T-helper 17 cell (primary cell): ENCODE measurements around the gene ADH1B. TPM values are rescaled to one million over a fixed set of nuclear protein-coding genes. Genes with fewer than 3 reads are reported as not detected.

ENCODE experiments used
- ATAC-seq: fragments of 150-1000 bp; cut with Tn5 transposase; 2 replicates; pipeline ENCODE4 v1.10.0; 2021; ENCODE audit warnings: mild to moderate bottlenecking, moderate library complexity
- DNase-seq, 3 donors: peaks; one replicate each; pipeline versions ENCODE4 v3.0.0 to v3.0.0-alpha.2; 2020 to 2021
- H3K9me3 ChIP-seq: one replicate; pipeline ENCODE4 v1.7.0; 2013; ENCODE audit warnings: low read length, mild to moderate bottlenecking; ENCODE audit not compliant: control insufficient read depth, poor library complexity, severe bottlenecking
- H3K27ac Mint-ChIP-seq: one replicate; pipeline ENCODE4 v1.8.0; 2022; ENCODE audit warnings: mild to moderate bottlenecking, moderate library complexity, mixed read lengths
- H3K27me3 Mint-ChIP-seq: one replicate; pipeline ENCODE4 v1.8.0; 2022; ENCODE audit warnings: mixed read lengths
- H3K36me3 Mint-ChIP-seq: one replicate; pipeline ENCODE4 v1.8.0; 2022; ENCODE audit warnings: low read depth, mixed read lengths
- H3K4me1 Mint-ChIP-seq: one replicate; pipeline ENCODE4 v1.8.0; 2022; ENCODE audit warnings: mild to moderate bottlenecking, mixed read lengths
- H3K4me3 Mint-ChIP-seq: one replicate; pipeline ENCODE4 v1.8.0; 2022; ENCODE audit warnings: mild to moderate bottlenecking, moderate library complexity, mixed read lengths
- total RNA-seq, 4 donors: library from RNA in 2 of 4; stranded (reverse) in 2 of 4; gene quantifications; one replicate each; pipeline ENCODE4 v1.2.3 and lab custom pipeline; 2022 to 2026

The ADH1B gene
- total RNA-seq, 2 donors from 2014 or later = not detected

GRCh38 chr4:99310389-99310788, 10.8 kb downstream of the ADH1B start:
- H3K9me3 ChIP-seq = no peaks in the 10 kb centered on the region
- Mint-ChIP-seq H3K36me3 (no peaks in the 10 kb centered on the region), H3K27me3 (peaks cover 20% of the 10 kb centered on the region), H3K4me1 (no peaks in the 10 kb centered on the region), H3K4me3 (no peak overlapping the region), H3K27ac (no peak overlapping the region)
- ATAC-seq (no peak), DNase-seq (no peak)

DNA sequence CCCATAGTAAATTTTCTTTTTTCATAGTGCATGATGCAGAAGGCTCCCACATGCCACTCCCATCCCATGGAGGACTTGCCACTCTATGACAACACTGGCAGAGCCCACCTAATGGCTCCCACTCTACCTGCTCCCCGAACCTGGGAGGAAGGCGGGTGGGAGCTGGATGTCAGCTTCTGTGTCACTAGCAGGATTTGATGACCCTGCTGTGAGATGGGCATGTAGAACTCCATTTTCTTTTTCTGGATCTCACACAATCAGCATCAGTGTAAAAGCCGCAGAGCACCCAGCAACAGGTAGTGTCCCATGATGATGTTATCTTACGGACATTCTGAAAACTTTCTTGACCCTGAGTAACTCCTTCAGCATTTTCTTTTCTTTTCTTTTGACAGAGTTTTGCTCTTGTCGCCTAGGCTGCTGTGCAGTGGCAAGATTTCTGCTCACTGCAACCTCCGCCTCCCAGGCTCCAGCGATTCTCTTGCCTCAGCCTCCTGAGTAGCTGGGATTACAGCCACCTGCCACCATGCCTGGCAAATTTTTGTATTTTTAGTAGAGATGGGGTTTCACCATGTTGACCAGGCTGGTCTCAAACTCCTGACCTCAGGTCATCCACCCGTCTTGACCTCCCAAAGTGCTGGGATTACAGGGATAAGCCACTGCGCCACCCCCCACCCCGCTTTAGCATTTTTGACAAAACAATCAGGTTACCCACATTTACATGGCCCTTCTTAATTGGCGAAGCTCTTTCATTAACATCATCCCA, 15.4 kb downstream of the ADH1B start:
- no peaks in the 10 kb centered on the region for H3K36me3 Mint-ChIP-seq
- H3K27me3 Mint-ChIP-seq = peaks cover 15% of the 10 kb centered on the region
- H3K9me3 ChIP-seq = no peaks in the 10 kb centered on the region
- ATAC-seq (no peak), DNase-seq (no peak)
- no peak overlapping the region for H3K27ac Mint-ChIP-seq
- no peaks in the 10 kb centered on the region for H3K4me1 Mint-ChIP-seq
- no peak overlapping the region for H3K4me3 Mint-ChIP-seq

DNA sequence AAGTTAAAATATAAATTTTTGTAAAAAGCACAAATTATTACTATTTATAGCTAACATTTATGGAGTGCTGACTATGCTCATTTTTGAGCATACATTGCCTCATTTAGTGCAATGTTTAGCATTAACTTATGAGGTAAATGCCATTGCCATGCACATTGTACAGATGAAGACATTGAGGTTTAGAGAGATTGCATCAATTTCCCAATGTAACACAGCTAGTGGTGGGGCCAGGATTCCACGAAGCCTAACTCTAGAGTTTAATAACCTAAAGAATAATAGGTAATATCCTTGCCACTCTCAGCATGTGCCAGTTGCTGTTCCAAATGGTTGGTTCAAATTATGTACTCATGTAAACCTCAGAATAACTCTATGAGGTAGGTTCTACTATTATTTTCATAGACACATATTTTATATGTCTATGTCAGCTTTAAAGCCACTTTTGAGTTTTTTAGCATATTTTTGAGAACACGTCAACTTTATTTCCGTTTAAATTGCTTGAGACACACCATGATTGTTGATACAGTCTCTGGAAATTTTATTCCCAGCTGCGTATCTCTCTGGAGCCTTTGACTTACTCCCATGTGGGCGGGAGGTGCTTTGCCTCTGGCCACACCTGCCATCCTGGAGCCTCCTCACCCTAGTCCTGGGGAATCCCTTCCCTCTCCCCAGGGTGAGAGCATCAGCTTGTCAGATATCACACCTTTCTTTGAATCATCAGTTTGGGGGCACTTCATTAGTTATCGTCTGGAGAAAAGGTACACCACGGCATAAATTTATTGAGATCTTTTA, 19.6 kb downstream of the ADH1B start:
- Mint-ChIP-seq H3K4me1 (no peaks in the 10 kb centered on the region), H3K27me3 (peaks cover 10% of the 10 kb centered on the region), H3K36me3 (no peaks in the 10 kb centered on the region), H3K27ac (no peak overlapping the region), H3K4me3 (no peak overlapping the region)
- DNase-seq (no peak), ATAC-seq (no peak)
- no peaks in the 10 kb centered on the region for H3K9me3 ChIP-seq

GRCh38 chr4:99300934-99301333, 20.3 kb downstream of the ADH1B start:
- Mint-ChIP-seq H3K4me3 (no peak overlapping the region), H3K36me3 (no peaks in the 10 kb centered on the region), H3K27me3 (peaks cover 4% of the 10 kb centered on the region), H3K27ac (no peak overlapping the region), H3K4me1 (no peaks in the 10 kb centered on the region)
- DNase-seq = no peak
- ATAC-seq = no peak
- H3K9me3 ChIP-seq = no peaks in the 10 kb centered on the region

- ATAC-seq (no peak), DNase-seq (no peak)
- H3K27me3 Mint-ChIP-seq = peaks cover 17% of the 10 kb centered on the region
- no peak overlapping the region for H3K27ac Mint-ChIP-seq
- no peaks in the 10 kb centered on the region for H3K4me1 Mint-ChIP-seq
- no peaks in the 10 kb centered on the region for H3K9me3 ChIP-seq
- no peak overlapping the region for H3K4me3 Mint-ChIP-seq
- peaks cover 2% of the 10 kb centered on the region for H3K36me3 Mint-ChIP-seq
Observed at GRCh38 chr4:99293357-99293756, 27.8 kb downstream of the ADH1B start.

DNA sequence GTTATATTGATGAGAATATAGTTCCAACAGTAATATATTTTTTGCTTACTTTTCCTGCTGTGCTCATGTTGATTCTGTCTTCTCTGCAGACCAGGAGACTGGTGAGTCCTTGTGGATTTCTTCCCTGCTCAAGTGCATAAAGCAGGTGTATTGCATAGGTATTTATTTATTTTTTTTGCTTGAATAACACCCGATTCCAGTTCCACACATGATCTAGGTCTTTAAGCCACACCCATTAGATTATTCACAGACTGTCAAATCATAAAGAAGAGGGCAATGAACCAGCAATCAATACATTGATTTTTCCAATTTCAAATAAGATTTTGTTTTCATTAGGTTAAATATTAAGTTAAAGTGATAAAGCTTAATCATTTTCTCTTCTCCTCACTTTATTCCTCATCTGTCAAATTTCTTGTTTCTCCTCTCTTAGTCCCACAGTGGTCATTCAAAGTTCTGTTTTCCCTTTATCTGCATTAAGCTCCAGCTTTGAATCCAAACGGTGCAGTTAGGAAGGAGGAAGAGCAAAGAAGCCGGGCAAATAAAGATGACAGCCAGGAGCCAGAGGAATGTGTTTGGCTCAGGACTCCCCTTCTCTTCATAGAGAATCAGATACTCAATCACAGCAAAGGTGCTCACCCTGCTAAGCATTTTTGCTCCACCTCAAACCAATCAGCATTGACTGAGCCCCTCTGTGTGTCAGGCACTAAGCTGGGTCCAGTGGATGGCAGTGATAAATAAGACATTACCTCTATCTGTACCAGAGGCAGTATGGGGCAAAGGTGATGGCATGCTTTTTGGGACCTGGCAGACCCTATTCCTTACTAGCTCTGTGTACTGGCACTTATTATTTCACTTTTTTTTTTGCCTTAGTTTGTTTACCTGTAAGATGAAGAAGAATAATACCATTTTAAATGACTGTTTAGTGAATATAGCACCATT, 30.1 kb downstream of the ADH1B start, which contains the start of gene ADH1A:
ADH1A (minus strand) TSS at position 138 of the 939 bp plus-strand sequence; CDS start at position 67, 71 bp downstream.
- no peak within 1 kb of the TSS for H3K27ac Mint-ChIP-seq
- DNase-seq = no peak
- peaks cover 17% of the 10 kb centered on the region for H3K27me3 Mint-ChIP-seq
- peaks cover 2% of the 10 kb centered on the region for H3K4me1 Mint-ChIP-seq
- no peak within 1 kb of the TSS for H3K4me3 Mint-ChIP-seq
- ATAC-seq = no peak
- no peaks in the 10 kb centered on the region for H3K9me3 ChIP-seq
- peaks cover 2% of the 10 kb centered on the region for H3K36me3 Mint-ChIP-seq

GRCh38 chr4:99285387-99285786, 35.8 kb downstream of the ADH1B start:
- Mint-ChIP-seq H3K4me1 (peaks cover 2% of the 10 kb centered on the region), H3K27me3 (peaks cover 11% of the 10 kb centered on the region), H3K4me3 (no peak overlapping the region), H3K36me3 (no peaks in the 10 kb centered on the region), H3K27ac (no peak overlapping the region)
- H3K9me3 ChIP-seq = no peaks in the 10 kb centered on the region
- DNase-seq (no peak), ATAC-seq (no peak)

GRCh38 chr4:99282731-99283130, 38.5 kb downstream of the ADH1B start:
- Mint-ChIP-seq H3K27ac (no peak overlapping the region), H3K27me3 (peaks cover 11% of the 10 kb centered on the region), H3K4me1 (no peaks in the 10 kb centered on the region), H3K4me3 (no peak overlapping the region), H3K36me3 (no peaks in the 10 kb centered on the region)
- ATAC-seq (no peak), DNase-seq (no peak)
- H3K9me3 ChIP-seq = no peaks in the 10 kb centered on the region

- Mint-ChIP-seq H3K36me3 (no peaks in the 10 kb centered on the region), H3K4me3 (no peak overlapping the region), H3K27ac (no peak overlapping the region), H3K27me3 (peaks cover 11% of the 10 kb centered on the region), H3K4me1 (no peaks in the 10 kb centered on the region)
- ATAC-seq = no peak
- no peaks in the 10 kb centered on the region for H3K9me3 ChIP-seq
- DNase-seq = no peak
Observed at GRCh38 chr4:99281261-99281660, 39.9 kb downstream of the ADH1B start.

GRCh38 chr4:99276417-99276816, 44.8 kb downstream of the ADH1B start:
- Mint-ChIP-seq H3K36me3 (no peaks in the 10 kb centered on the region), H3K4me1 (no peaks in the 10 kb centered on the region), H3K4me3 (no peak overlapping the region), H3K27me3 (peaks cover 4% of the 10 kb centered on the region), H3K27ac (no peak overlapping the region)
- DNase-seq (no peak), ATAC-seq (no peak)
- no peaks in the 10 kb centered on the region for H3K9me3 ChIP-seq

DNA sequence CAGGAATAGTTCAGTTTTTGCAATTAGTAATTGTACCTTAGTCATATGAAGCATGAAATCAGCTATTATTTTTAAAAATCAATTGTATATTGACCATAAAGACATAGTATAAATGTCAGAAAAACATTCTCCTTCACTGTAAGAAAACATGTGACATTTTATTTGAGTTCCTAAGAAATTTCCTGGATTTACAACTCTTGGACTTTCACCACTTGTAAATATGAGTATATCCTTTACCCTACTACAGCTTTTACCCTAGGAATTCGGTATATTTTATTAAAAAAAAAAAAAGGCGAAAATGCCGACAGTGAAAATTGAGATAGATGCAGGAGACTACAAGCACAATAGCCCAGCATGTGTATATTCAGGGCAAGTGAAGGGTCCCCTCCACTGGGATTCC, 45.3 kb downstream of the ADH1B start:
- ATAC-seq = no peak
- H3K27me3 Mint-ChIP-seq = peaks cover under 1% of the 10 kb centered on the region
- no peaks in the 10 kb centered on the region for H3K36me3 Mint-ChIP-seq
- H3K27ac Mint-ChIP-seq = no peak overlapping the region
- no peak for DNase-seq
- H3K9me3 ChIP-seq = no peaks in the 10 kb centered on the region
- no peak overlapping the region for H3K4me3 Mint-ChIP-seq
- H3K4me1 Mint-ChIP-seq = no peaks in the 10 kb centered on the region

DNA sequence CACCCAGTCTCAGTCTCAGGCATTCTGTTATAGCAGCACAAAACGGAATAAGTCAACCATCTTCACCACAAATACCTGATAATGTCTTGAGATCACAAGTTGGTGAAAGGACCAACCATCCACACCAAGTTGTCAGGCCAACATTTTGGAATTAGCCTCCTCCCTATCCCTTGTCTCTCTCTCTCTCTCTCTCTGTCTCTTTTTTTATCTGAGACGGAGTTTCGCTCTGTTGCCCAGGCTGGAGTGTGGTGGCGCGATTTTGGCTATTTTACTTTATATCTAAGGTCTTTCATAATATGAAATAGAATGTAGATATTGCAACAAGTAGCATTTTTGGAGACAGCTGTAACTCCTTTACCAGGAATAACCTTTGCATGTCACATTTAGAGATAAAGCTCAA, 46.2 kb downstream of the ADH1B start:
- H3K36me3 Mint-ChIP-seq = no peaks in the 10 kb centered on the region

GRCh38 chr4:99273704-99274103, 47.5 kb downstream of the ADH1B start:
- H3K27me3 Mint-ChIP-seq = no peaks in the 10 kb centered on the region
- ATAC-seq (no peak), DNase-seq (no peak)
- H3K4me3 Mint-ChIP-seq = no peak overlapping the region
- H3K36me3 Mint-ChIP-seq = no peaks in the 10 kb centered on the region
- no peaks in the 10 kb centered on the region for H3K9me3 ChIP-seq
- no peaks in the 10 kb centered on the region for H3K4me1 Mint-ChIP-seq
- H3K27ac Mint-ChIP-seq = no peak overlapping the region

More for the DNA sequence above, 46.2 kb downstream of the ADH1B start:
- DNase-seq (no peak), ATAC-seq (no peak)
- H3K9me3 ChIP-seq = no peaks in the 10 kb centered on the region
- Mint-ChIP-seq H3K4me1 (no peaks in the 10 kb centered on the region), H3K4me3 (no peak overlapping the region), H3K27me3 (no peaks in the 10 kb centered on the region), H3K27ac (no peak overlapping the region)
